Liver (tissue), 9 donors: ENCODE data around the gene CCL25. TPM values are rescaled to one million over a fixed set of nuclear protein-coding genes. Genes with fewer than 3 reads are reported as not detected.

Experiments used
- DNase-seq: peaks from one replicate; pipeline ENCODE4 v3.0.0-alpha.2; 2017; ENCODE audit warnings: low spot score
- H3K27ac ChIP-seq, 2 donors: one replicate each; pipeline ENCODE4 v1.7.0; 2013; ENCODE audit warnings: inconsistent platforms in 2 of 2, low read length in 2 of 2, control low read depth in 1 of 2, low read depth in 1 of 2, mild to moderate bottlenecking in 1 of 2
- H3K27me3 ChIP-seq, 4 donors: one replicate each; pipeline versions ENCODE4 v1.6.1 to v1.7.0; 2013; ENCODE audit warnings: low read length in 3 of 4, inconsistent platforms in 1 of 4, mild to moderate bottlenecking in 1 of 4, moderate library complexity in 1 of 4; ENCODE audit not compliant: control insufficient read depth in 4 of 4, insufficient read depth in 4 of 4
- H3K36me3 ChIP-seq, 4 donors: one replicate each; pipeline versions ENCODE4 v1.6.1 to v1.7.0; 2013; ENCODE audit warnings: low read length in 3 of 4, mild to moderate bottlenecking in 3 of 4, low read depth in 1 of 4, moderate library complexity in 1 of 4; ENCODE audit not compliant: control insufficient read depth in 4 of 4, insufficient read depth in 3 of 4
- H3K4me1 ChIP-seq, 4 donors: one replicate each; pipeline versions ENCODE4 v1.6.1 to v1.7.0; 2013; ENCODE audit warnings: low read length in 3 of 4, mild to moderate bottlenecking in 3 of 4, moderate library complexity in 1 of 4; ENCODE audit not compliant: control insufficient read depth in 4 of 4, insufficient read depth in 4 of 4
- H3K4me3 ChIP-seq, 3 donors: one replicate each; pipeline versions ENCODE4 v1.6.1 to v1.7.0; 2013; ENCODE audit warnings: low read length in 3 of 3, control low read depth in 1 of 3, low read depth in 1 of 3, mild to moderate bottlenecking in 1 of 3
- H3K9ac ChIP-seq, 2 donors: one replicate each; pipeline ENCODE4 v1.7.0; 2013; ENCODE audit warnings: low read length in 2 of 2, mild to moderate bottlenecking in 2 of 2, moderate library complexity in 2 of 2, control low read depth in 1 of 2, low read depth in 1 of 2
- H3K9me3 ChIP-seq, 4 donors: one replicate each; pipeline versions ENCODE4 v1.6.1 to v1.7.0; 2013; ENCODE audit warnings: low read length in 3 of 4; ENCODE audit not compliant: control insufficient read depth in 4 of 4
- CTCF ChIP-seq: fragments of 150-350 bp; IDR thresholded peaks from 2 replicates; pipeline ENCODE4 v1.5.1; 2017; ENCODE audit warnings: improper control_type of control experiment, low read depth, low read length; ENCODE audit not compliant: missing input control
- EGR1 ChIP-seq, 2 donors: IDR thresholded peaks; 2 replicates each; pipeline ENCODE4 v1.6.1; 2016 to 2018; ENCODE audit warnings: antibody characterized with exemption in 2 of 2, low read depth in 2 of 2
- FOXA1 ChIP-seq: IDR thresholded peaks from 2 replicates; pipeline ENCODE4 v1.6.1; 2016; ENCODE audit warnings: antibody characterized with exemption
- FOXA2 ChIP-seq: IDR thresholded peaks from 2 replicates; pipeline ENCODE4 v1.6.1; 2016; ENCODE audit warnings: antibody characterized with exemption
- GABPA ChIP-seq, 2 donors: IDR thresholded peaks in 1 of 2; conservative IDR thresholded peaks in 1 of 2; 2 replicates each; pipeline ENCODE4 v1.6.1; 2016; ENCODE audit warnings: antibody characterized with exemption in 2 of 2, mild to moderate bottlenecking in 1 of 2, moderate library complexity in 1 of 2
- HNF4A ChIP-seq, 2 donors: conservative IDR thresholded peaks; 2 replicates each; pipeline ENCODE4 v1.6.1; 2016; ENCODE audit warnings: antibody characterized with exemption in 2 of 2, mild to moderate bottlenecking in 2 of 2
- HNF4G ChIP-seq: IDR thresholded peaks from 2 replicates; pipeline ENCODE4 v1.6.1; 2016; ENCODE audit warnings: antibody characterized with exemption
- JUND ChIP-seq, 2 donors: IDR thresholded peaks; 2 replicates each; pipeline ENCODE4 v1.6.1; 2016; ENCODE audit warnings: antibody characterized with exemption in 2 of 2
- MAX ChIP-seq: IDR thresholded peaks from 2 replicates; pipeline ENCODE4 v1.6.1; 2016; ENCODE audit warnings: antibody characterized with exemption
- NR2F2 ChIP-seq: IDR thresholded peaks from 2 replicates; pipeline ENCODE4 v1.6.1; 2016; ENCODE audit warnings: antibody characterized with exemption
- REST ChIP-seq: IDR thresholded peaks from 2 replicates; pipeline ENCODE4 v1.6.1; 2016; ENCODE audit warnings: antibody characterized with exemption, mild to moderate bottlenecking
- RXRA ChIP-seq, 2 donors: IDR thresholded peaks; 2 replicates each; pipeline ENCODE4 v1.6.1; 2017 to 2018; ENCODE audit warnings: antibody characterized with exemption in 2 of 2, mild to moderate bottlenecking in 1 of 2
- SP1 ChIP-seq: IDR thresholded peaks from 2 replicates; pipeline ENCODE4 v1.6.1; 2018; ENCODE audit warnings: antibody characterized with exemption, mild to moderate bottlenecking
- TAF1 ChIP-seq: conservative IDR thresholded peaks from 2 replicates; pipeline ENCODE4 v1.6.1; 2016; ENCODE audit warnings: antibody characterized with exemption, mild to moderate bottlenecking
- YY1 ChIP-seq: IDR thresholded peaks from 2 replicates; pipeline ENCODE4 v1.6.1; 2016; ENCODE audit warnings: antibody characterized with exemption, mild to moderate bottlenecking
- ZBTB33 ChIP-seq: IDR thresholded peaks from 2 replicates; pipeline ENCODE4 v1.6.1; 2016; ENCODE audit warnings: antibody characterized with exemption
- WGBS: extraction: QIAGEN DNeasy Blood & Tissue Kit; methylation state at CpG from one replicate; pipeline ENCODE4 v1.1.7; 2013; 5-methylcytosine and 5-hydroxymethylcytosine counted together
- polyA plus RNA-seq, 2 donors: library from polyadenylated mRNA; stranded (reverse) in 1 of 2; unstranded in 1 of 2; fragments of 200-250 nt in 1 of 2; fragments of >200 nt in 1 of 2; fragmentation: Nextera tagmentation in 1 of 2; extraction: Ambion mirVana in 1 of 2; gene quantifications; one replicate each; pipeline versions ENCODE4 v1.2.1 to v1.2.3, GENCODE V29; 2013 to 2015
- total RNA-seq, 2 donors: library from RNA; depleted of rRNA; stranded (reverse); fragments of >200 nt; gene quantifications; one replicate each; pipeline ENCODE4 v1.2.3, GENCODE V29; 2014
- TF ChIP-seq, protein P1 (sequence below): IDR thresholded peaks from 2 replicates; pipeline ENCODE4 v1.6.1; 2016; ENCODE audit warnings: antibody characterized with exemption
- donor health status: healthy.
- donor health status: healthy.
- donor health status: healthy.
- donor health status: healthy.
- donor health status: healthy.

CCL25 gene
- total and polyA plus RNA-seq, 4 donors = not detected

GRCh38 chr19:8004001-8004400 lies 48.6 kb upstream of the CCL25 start:
- TF ChIP-seq SP1 (no peak), HNF4G (no peak), EGR1 (IDR thresholded peaks at IDR 0.05; ENCODE audit: low read depth in 2 of 2) (no peak), NR2F2 (no peak), JUND (IDR thresholded peaks at IDR 0.05) (no peak), YY1 (no peak)
- no peak overlapping the region for H3K9ac ChIP-seq
- no peaks in the 10 kb centered on the region for H3K27me3 ChIP-seq
- peak overlapping the region in 2 of 3 donors; percentile 70 to 94 for H3K4me3 ChIP-seq
- WGBS = 66% methylated on average over 6 of the region's 6 CpGs
- H3K36me3 ChIP-seq = no peaks in the 10 kb centered on the region
- H3K9me3 ChIP-seq = no peaks in the 10 kb centered on the region
- H3K4me1 ChIP-seq = peaks cover 13 to 54% (median 47%) of the 10 kb centered on the region in 4 donors
- H3K27ac ChIP-seq = no peak overlapping the region
- no peak for DNase-seq

- no peak overlapping the region for H3K27ac ChIP-seq
- under 1% methylated on average over 74 of the region's 74 CpGs for WGBS
- no peak for TF ChIP-seq SP1
- no peak for TF ChIP-seq FOXA2
- no peak for TF ChIP-seq HNF4G
- TF ChIP-seq RXRA (IDR thresholded peaks at IDR 0.05) = no peak
- no peak for TF ChIP-seq FOXA1
- no peak for TF ChIP-seq MAX
- no peak for TF ChIP-seq ZBTB33
- TF ChIP-seq CTCF = no peak
- TF ChIP-seq GABPA (IDR thresholded peaks at IDR 0.05 in 1 of 2, conservative IDR thresholded peaks at IDR 0.05 in 1 of 2) = no peak
- no peak for TF ChIP-seq REST
- no peak for TF ChIP-seq TAF1
- TF ChIP-seq, protein P1, sequence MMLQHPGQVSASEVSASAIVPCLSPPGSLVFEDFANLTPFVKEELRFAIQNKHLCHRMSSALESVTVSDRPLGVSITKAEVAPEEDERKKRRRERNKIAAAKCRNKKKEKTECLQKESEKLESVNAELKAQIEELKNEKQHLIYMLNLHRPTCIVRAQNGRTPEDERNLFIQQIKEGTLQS = no peak
- no peak for TF ChIP-seq HNF4A (conservative IDR thresholded peaks at IDR 0.05)
- no peak for TF ChIP-seq JUND (IDR thresholded peaks at IDR 0.05)
- no peak for TF ChIP-seq NR2F2
Measured at GRCh38 chr19:8004723-8005513, 47.6 kb upstream of the CCL25 start.

More at GRCh38 chr19:8004723-8005513, 47.6 kb upstream of the CCL25 start:
- Histone ChIP-seq H3K9ac (peak overlapping the region; percentile 26 to 48), H3K4me1 (peaks cover 13 to 49% (median 44%) of the 10 kb centered on the region in 4 donors), H3K9me3 (no peaks in the 10 kb centered on the region), H3K27me3 (no peaks in the 10 kb centered on the region), H3K4me3 (peak overlapping the region; percentile 44 to 94 (median 70)), H3K36me3 (no peaks in the 10 kb centered on the region)
- DNase-seq = no peak
